ENCODE results near the gene ESD. TPM values are rescaled to one million over a fixed set of nuclear protein-coding genes. Genes with fewer than 3 reads are reported as not detected.
A peak's percentile ranks its signal among the peaks of the same experiment; 100 is the strongest.
"Not testable (repeated sequence)": the region's sequence is repeated elsewhere in the genome, so short reads cannot be mapped to it uniquely, and the experiment has no call there.

The ESD gene
- total and polyA plus RNA-seq, 4 donors = 113 to 223 (median 147) TPM

- H3K4me1 ChIP-seq (ENCODE audit: control insufficient read depth in 1 of 2, insufficient read depth in 2 of 2, low read length in 2 of 2) = no peaks in the 10 kb centered on the region
- no peak overlapping the region for H3K4me3 ChIP-seq (ENCODE audit: low read length in 2 of 2)
- intact Hi-C loops (cut with DNase I) = loop anchor here (5.0 kb wide), 1 partner anchor 942 kb away; no protein-coding TSS in a partner anchor
- H3K27me3 ChIP-seq (ENCODE audit: control insufficient read depth in 1 of 2, insufficient read depth in 2 of 2, low read length in 1 of 2) = no peaks in the 10 kb centered on the region
- no peak for DNase-seq
- H3K27ac ChIP-seq (ENCODE audit: low read depth in 1 of 2, low read length in 2 of 2) = no peak overlapping the region
- ATAC-seq (ENCODE audit: low FRiP score) = no peak
- peaks cover 0 to 2% of the 10 kb centered on the region in 2 donors for H3K36me3 ChIP-seq (ENCODE audit: control insufficient read depth in 1 of 2, insufficient read depth in 2 of 2, low read length in 1 of 2)
- no peaks in the 10 kb centered on the region for H3K9me3 ChIP-seq (ENCODE audit: control insufficient read depth, low read length)
These were observed 33.5 kb upstream of the ESD start for GRCh38 chr13:46830405-46831005.

- intact Hi-C loops (cut with DNase I) = no loop called here
- no peak overlapping the region for H3K27ac ChIP-seq (ENCODE audit: low read depth in 1 of 2, low read length in 2 of 2)
- 79 to 80% methylated on average over 2 of the region's 2 CpGs for WGBS, 2 donors
- H3K36me3 ChIP-seq (ENCODE audit: control insufficient read depth in 1 of 2, insufficient read depth in 2 of 2, low read length in 1 of 2) = no peaks in the 10 kb centered on the region
- no peaks in the 10 kb centered on the region for H3K9me3 ChIP-seq (ENCODE audit: control insufficient read depth, low read length)
- H3K27me3 ChIP-seq (ENCODE audit: control insufficient read depth in 1 of 2, insufficient read depth in 2 of 2, low read length in 1 of 2) = no peaks in the 10 kb centered on the region
- DNase-seq (no peak), ATAC-seq (ENCODE audit: low FRiP score) (no peak)
- H3K4me3 ChIP-seq (ENCODE audit: low read length in 2 of 2) = no peak overlapping the region
- no peaks in the 10 kb centered on the region for H3K4me1 ChIP-seq (ENCODE audit: control insufficient read depth in 1 of 2, insufficient read depth in 2 of 2, low read length in 2 of 2)
These were observed 25.6 kb upstream of the ESD start for GRCh38 chr13:46822551-46822950.

- Histone ChIP-seq H3K27me3 (ENCODE audit: control insufficient read depth in 1 of 2, insufficient read depth in 2 of 2, low read length in 1 of 2) (no peaks in the 10 kb centered on the region), H3K4me3 (ENCODE audit: low read length in 2 of 2) (no peak overlapping the region), H3K36me3 (ENCODE audit: control insufficient read depth in 1 of 2, insufficient read depth in 2 of 2, low read length in 1 of 2) (no peaks in the 10 kb centered on the region), H3K4me1 (ENCODE audit: control insufficient read depth in 1 of 2, insufficient read depth in 2 of 2, low read length in 2 of 2) (no peaks in the 10 kb centered on the region), H3K9me3 (ENCODE audit: control insufficient read depth, low read length) (no peaks in the 10 kb centered on the region), H3K27ac (ENCODE audit: low read depth in 1 of 2, low read length in 2 of 2) (no peak overlapping the region)
- DNase-seq (no peak), ATAC-seq (ENCODE audit: low FRiP score) (peak; percentile 19)
- 84% methylated on average over 13 of the region's 13 CpGs for WGBS, 2 donors
- intact Hi-C loops (cut with DNase I) = no loop called here
These were observed 21.0 kb upstream of the ESD start for GRCh38 chr13:46817838-46818476.

- Histone ChIP-seq H3K4me1 (ENCODE audit: control insufficient read depth in 1 of 2, insufficient read depth in 2 of 2, low read length in 2 of 2) (no peaks in the 10 kb centered on the region), H3K36me3 (ENCODE audit: control insufficient read depth in 1 of 2, insufficient read depth in 2 of 2, low read length in 1 of 2) (no peaks in the 10 kb centered on the region), H3K4me3 (ENCODE audit: low read length in 2 of 2) (no peak overlapping the region), H3K9me3 (ENCODE audit: control insufficient read depth, low read length) (peaks cover 1% of the 10 kb centered on the region), H3K27me3 (ENCODE audit: control insufficient read depth in 1 of 2, insufficient read depth in 2 of 2, low read length in 1 of 2) (no peaks in the 10 kb centered on the region), H3K27ac (ENCODE audit: low read depth in 1 of 2, low read length in 2 of 2) (no peak overlapping the region)
- WGBS, 2 donors = 75 to 87% methylated on average over 1 of the region's 1 CpG
- DNase-seq = no peak
- ATAC-seq (ENCODE audit: low FRiP score) = no peak
- intact Hi-C loops (cut with DNase I) = no loop called here
These were observed 20.1 kb upstream of the ESD start for GRCh38 chr13:46817095-46817494.

GRCh38 chr13:46816371-46816770, 19.4 kb upstream of the ESD start:
- H3K4me3 ChIP-seq (ENCODE audit: low read length in 2 of 2) = no peak overlapping the region
- H3K9me3 ChIP-seq (ENCODE audit: control insufficient read depth, low read length) = peaks cover 1% of the 10 kb centered on the region
- H3K36me3 ChIP-seq (ENCODE audit: control insufficient read depth in 1 of 2, insufficient read depth in 2 of 2, low read length in 1 of 2) = no peaks in the 10 kb centered on the region
- H3K27ac ChIP-seq (ENCODE audit: low read depth in 1 of 2, low read length in 2 of 2) = no peak overlapping the region
- intact Hi-C loops (cut with DNase I) = no loop called here
- H3K4me1 ChIP-seq (ENCODE audit: control insufficient read depth in 1 of 2, insufficient read depth in 2 of 2, low read length in 2 of 2) = no peaks in the 10 kb centered on the region
- DNase-seq (no peak), ATAC-seq (ENCODE audit: low FRiP score) (no peak)
- no peaks in the 10 kb centered on the region for H3K27me3 ChIP-seq (ENCODE audit: control insufficient read depth in 1 of 2, insufficient read depth in 2 of 2, low read length in 1 of 2)
- WGBS, 2 donors = 88 to 97% methylated on average over 1 of the region's 1 CpG

DNA sequence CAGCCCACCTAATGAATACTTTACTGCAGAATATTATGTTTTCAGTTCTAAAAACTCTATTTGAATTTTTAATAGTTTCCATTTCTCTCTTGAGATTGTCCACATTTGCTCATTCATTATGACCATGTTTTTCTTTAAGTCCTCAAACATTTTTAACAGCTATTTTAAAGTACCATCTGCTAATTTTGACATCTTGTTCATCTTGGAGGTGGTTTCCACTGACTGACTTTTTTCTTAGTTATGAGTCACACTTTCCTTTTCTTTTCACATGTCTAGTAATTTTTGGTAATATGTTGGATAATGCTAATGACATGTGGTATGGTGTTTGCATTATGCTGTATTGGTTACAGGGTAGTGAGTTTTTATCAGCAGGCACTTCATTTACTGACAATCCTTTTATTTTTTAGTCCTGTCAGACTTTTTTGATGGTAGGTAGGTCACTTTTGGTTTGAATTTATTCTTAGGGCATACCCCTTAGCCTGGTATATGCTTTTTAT, 15.4 kb upstream of the ESD start:
- Histone ChIP-seq H3K27me3 (ENCODE audit: control insufficient read depth in 1 of 2, insufficient read depth in 2 of 2, low read length in 1 of 2) (no peaks in the 10 kb centered on the region), H3K4me1 (ENCODE audit: control insufficient read depth in 1 of 2, insufficient read depth in 2 of 2, low read length in 2 of 2) (no peaks in the 10 kb centered on the region), H3K36me3 (ENCODE audit: control insufficient read depth in 1 of 2, insufficient read depth in 2 of 2, low read length in 1 of 2) (no peaks in the 10 kb centered on the region), H3K27ac (ENCODE audit: low read depth in 1 of 2, low read length in 2 of 2) (no peak overlapping the region), H3K9me3 (ENCODE audit: control insufficient read depth, low read length) (peaks cover 1% of the 10 kb centered on the region), H3K4me3 (ENCODE audit: low read length in 2 of 2) (no peak overlapping the region)
- no peak for ATAC-seq (ENCODE audit: low FRiP score)
- intact Hi-C loops (cut with DNase I) = no loop called here
- DNase-seq = no peak

DNA sequence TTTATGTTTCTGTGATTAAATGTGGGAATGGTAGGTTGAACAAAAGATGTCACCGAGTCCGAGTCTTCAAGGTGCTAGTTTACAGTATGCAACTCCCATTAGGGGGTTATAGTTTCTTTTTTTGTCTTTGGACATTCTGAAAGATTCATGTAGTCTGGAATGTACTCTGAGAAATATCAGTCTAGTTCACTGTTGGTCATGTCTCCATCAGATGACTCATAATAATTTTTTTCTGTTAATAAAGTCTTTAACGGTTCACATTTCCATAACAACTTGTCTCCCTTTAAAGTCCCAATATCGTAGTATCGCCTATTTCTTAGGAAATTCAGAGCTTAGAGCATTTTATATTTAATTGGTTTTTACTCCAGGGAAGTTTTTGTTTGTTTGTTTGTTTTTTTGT, 13.5 kb upstream of the ESD start:
- intact Hi-C loops (cut with DNase I) = no loop called here
- no peaks in the 10 kb centered on the region for H3K4me1 ChIP-seq (ENCODE audit: control insufficient read depth in 1 of 2, insufficient read depth in 2 of 2, low read length in 2 of 2)
- no peak overlapping the region for H3K4me3 ChIP-seq (ENCODE audit: low read length in 2 of 2)
- WGBS, 2 donors = 81 to 83% methylated on average over 5 of the region's 5 CpGs
- DNase-seq (no peak), ATAC-seq (ENCODE audit: low FRiP score) (no peak)
- no peaks in the 10 kb centered on the region for H3K36me3 ChIP-seq (ENCODE audit: control insufficient read depth in 1 of 2, insufficient read depth in 2 of 2, low read length in 1 of 2)
- H3K27me3 ChIP-seq (ENCODE audit: control insufficient read depth in 1 of 2, insufficient read depth in 2 of 2, low read length in 1 of 2) = no peaks in the 10 kb centered on the region
- H3K27ac ChIP-seq (ENCODE audit: low read depth in 1 of 2, low read length in 2 of 2) = no peak overlapping the region
- peaks cover 1% of the 10 kb centered on the region for H3K9me3 ChIP-seq (ENCODE audit: control insufficient read depth, low read length)

- H3K9me3 ChIP-seq (ENCODE audit: control insufficient read depth, low read length); H3K27ac ChIP-seq (ENCODE audit: low read depth in 1 of 2, low read length in 2 of 2); DNase-seq; H3K27me3 ChIP-seq (ENCODE audit: control insufficient read depth in 1 of 2, insufficient read depth in 2 of 2, low read length in 1 of 2); H3K4me3 ChIP-seq (ENCODE audit: low read length in 2 of 2); intact Hi-C loops (cut with DNase I); ATAC-seq (ENCODE audit: low FRiP score); H3K4me1 ChIP-seq (ENCODE audit: control insufficient read depth in 1 of 2, insufficient read depth in 2 of 2, low read length in 2 of 2); H3K36me3 ChIP-seq (ENCODE audit: control insufficient read depth in 1 of 2, insufficient read depth in 2 of 2, low read length in 1 of 2): not testable (repeated sequence)
- WGBS, 2 donors = 90 to 92% methylated on average over 1 of the region's 1 CpG
These were observed 8.0 kb upstream of the ESD start for GRCh38 chr13:46804921-46805320.

GRCh38 chr13:46804391-46804815, 7.4 kb upstream of the ESD start:
- Histone ChIP-seq H3K27me3 (ENCODE audit: control insufficient read depth in 1 of 2, insufficient read depth in 2 of 2, low read length in 1 of 2) (no peaks in the 10 kb centered on the region), H3K27ac (ENCODE audit: low read depth in 1 of 2, low read length in 2 of 2) (no peak overlapping the region), H3K9me3 (ENCODE audit: control insufficient read depth, low read length) (peaks cover 1% of the 10 kb centered on the region), H3K4me3 (ENCODE audit: low read length in 2 of 2) (no peak overlapping the region), H3K4me1 (ENCODE audit: control insufficient read depth in 1 of 2, insufficient read depth in 2 of 2, low read length in 2 of 2) (peaks cover 0 to 1% of the 10 kb centered on the region in 2 donors), H3K36me3 (ENCODE audit: control insufficient read depth in 1 of 2, insufficient read depth in 2 of 2, low read length in 1 of 2) (no peaks in the 10 kb centered on the region)
- intact Hi-C loops (cut with DNase I) = no loop called here
- ATAC-seq (ENCODE audit: low FRiP score) (no peak), DNase-seq (no peak)
- 95 to 96% methylated on average over 3 of the region's 3 CpGs for WGBS, 2 donors
